Stimulated activated CD8-positive, alpha-beta memory T cell treated with anti-CD3 and anti-CD28 coated beads, Interleukin-7, amount 100 ng/mL, for 48 hours (primary cell): Measurements from ENCODE around the gene TBC1D4.
"Not testable (repeated sequence)": the region's sequence is repeated elsewhere in the genome, so short reads cannot be mapped to it uniquely, and the experiment has no call there.

ENCODE experiments used
- DNase-seq, 2 donors: peaks; one replicate each; pipeline ENCODE4 v3.0.0-alpha.2; 2020; ENCODE audit warnings: low read depth in 1 of 2; ENCODE audit errors: extremely low read depth in 1 of 2

The TBC1D4 gene

DNA sequence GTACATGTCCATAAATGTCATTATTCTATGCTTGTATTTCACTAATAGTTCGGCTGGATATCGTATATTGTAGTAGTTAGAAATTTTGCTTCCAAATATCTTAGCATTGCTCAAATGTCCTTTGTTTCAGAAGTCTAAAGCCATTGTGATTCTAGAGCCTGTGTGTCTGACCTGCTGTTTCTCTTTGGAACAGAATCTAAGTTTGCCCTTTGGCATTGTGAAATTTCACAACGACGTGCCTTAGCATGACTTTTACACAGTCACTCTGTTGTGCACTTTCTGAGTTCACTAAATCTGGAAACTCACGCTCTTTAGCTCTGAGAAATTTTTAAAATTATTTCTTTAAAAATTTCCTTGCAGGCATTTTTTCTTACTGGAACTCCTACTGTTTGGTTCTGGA, 152.2 kb downstream of the TBC1D4 start:
- DNase-seq: no peak

DNA sequence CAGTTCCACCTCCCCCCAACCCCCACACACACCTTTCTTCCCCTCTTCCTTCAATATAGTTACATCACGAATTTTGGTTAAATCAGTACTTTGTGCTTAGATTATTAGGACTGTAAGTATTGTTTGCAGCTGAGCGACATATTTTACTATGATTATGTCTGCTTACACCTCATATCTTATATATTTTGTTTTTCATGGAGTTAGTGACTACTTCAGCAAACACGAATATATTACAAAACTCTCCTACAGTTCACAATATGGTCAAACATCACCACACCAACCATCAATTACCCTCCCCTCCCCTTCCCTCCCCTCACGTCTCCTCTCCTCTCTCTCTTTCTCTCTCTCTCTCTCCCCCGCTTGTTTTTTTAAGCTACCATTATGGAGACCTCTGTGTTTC, 152.9 kb downstream of the TBC1D4 start:
- DNase-seq: no peak

DNA sequence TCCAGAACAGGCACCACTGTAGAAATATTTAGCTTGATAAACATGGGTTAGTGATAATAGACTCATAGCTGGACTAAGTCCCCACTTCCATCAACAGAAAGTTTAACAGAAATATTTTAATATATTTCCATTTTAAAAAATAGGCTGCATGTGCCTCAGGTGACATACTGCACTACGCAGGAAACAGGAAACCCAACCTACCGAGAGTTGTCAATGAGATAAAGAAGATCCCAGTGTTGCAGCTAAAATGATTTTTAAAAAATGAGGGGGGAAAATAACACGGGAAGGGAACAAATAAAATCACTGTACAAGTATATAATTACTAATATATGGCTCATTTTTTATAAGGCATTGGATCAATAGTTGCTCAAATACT, 154.8 kb downstream of the TBC1D4 start:
- DNase-seq: no peak

DNA sequence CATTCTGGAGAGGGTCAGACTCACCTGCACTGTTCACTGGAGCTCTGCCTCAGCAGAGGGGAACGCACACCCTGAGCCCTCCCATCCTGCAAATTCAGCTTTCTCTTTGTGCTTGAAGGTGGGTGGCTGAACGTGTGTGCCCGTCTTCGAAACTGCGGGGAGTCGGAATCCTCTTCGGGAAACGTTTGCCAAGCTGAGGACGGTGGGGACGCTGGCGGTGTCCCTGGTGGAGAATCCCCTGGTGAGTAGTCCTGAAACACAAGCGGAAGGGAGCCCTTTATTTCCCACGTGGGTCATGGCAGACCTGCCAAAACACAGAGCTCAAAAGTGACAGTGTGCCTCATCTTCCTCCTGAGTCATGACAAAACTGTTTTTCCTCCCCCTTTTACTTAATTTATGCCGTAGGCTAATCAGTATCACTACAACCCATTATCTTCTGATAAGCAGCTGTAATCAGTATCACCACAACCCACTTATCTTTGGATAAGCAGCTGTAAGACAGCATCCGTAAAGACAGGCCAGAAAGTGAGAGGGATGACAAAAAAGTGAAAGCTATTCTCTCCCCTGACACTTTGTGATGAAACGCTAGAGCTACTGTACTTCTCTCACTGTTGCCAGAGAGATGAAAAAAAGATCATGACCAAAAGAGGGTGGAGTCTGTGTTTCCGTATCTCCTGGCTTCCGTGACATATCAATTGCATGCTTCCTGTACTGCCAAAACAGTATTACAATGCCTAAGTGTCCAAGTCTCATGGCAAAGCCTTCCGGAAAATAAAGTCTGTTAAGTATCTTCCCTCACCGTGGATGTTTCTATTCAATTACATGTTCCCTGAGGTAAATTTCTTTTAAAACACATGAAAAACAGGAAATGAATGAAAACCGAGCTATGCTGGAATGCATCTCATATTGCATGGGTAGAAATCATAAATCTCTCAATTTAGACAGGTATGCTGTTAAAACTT, 155.5 kb downstream of the TBC1D4 start:
- DNase-seq: peak; percentile 23 to 51

DNA sequence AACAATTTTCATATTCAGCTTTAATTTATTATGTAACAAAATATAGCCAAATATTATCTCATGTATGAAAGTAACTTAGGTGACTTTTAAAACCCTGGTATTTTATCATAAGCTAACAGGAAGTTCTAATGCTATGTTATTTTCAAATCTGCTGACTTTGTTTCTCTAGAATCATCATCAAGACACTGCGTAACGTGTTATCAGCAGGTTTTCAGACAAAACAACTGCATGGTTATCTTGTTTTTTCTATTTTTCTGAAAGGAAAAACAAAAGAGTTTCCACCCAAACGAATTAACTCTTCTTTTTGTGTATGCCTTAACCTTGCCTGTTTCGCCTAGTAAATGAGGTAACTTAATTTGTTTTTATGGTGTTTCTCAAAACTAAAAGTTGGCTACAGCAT, 156.3 kb downstream of the TBC1D4 start:
- no peak for DNase-seq

DNA sequence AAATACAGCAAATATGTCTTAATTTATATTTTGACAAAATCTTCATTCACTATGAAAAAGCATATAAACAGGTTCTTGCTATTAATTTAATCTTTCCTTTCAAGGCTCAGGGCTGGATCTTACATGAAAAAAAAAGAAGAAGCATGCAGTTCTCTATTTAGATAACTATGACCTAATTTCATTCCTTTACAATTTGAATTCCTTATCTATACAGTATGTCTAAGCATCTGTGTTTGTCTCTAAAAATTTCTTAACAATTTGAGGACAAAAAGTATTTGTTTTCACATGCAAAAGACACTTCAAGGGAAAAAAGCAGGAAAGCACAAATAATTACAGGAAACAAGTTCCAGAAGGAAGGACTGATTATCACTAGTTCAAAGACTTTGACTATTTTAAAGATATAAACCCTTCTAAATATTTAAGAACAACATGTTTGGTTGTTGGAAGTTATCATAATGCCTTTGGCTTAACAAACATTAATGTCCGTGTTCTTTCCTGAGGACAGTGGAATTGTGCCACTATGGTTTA, 157.5 kb downstream of the TBC1D4 start:
- DNase-seq: no peak

DNA sequence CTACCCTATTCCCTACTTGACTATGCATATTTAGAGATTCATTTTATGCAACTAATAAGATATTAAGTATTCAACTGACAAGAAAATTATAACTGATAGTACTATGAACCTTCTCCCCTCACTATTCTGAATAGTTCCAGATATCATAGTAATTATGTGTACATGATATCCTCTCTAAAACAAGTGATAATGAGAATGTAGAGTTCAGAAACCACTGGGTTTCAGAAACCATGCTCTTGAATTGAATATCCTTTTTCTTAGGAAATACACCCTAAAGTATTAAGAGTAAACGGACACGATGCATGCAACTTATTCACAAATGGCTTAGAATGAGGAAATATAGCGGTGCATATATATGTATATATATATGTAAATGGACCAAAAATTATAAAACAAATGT, 160.9 kb downstream of the TBC1D4 start:
- DNase-seq: no peak

DNA sequence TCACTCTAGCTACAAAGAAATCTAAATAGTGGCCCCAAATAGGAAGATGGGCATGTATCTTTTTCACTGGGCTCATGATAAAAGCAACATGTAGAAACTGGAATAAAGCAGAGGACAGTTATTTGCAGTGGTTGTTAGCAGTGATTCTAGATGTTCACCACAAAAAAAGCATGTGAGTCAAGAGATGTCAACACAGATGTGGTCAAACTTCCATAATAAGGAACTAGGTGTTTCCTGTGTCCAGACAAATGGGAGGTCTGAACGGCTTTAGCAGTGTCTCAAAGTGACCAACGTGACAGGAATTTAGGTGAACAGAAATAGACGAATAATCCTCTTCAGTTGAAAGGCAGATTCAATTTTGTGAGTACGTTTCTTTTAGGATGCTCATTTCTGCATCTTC, 162.7 kb downstream of the TBC1D4 start:
- no peak for DNase-seq

DNA sequence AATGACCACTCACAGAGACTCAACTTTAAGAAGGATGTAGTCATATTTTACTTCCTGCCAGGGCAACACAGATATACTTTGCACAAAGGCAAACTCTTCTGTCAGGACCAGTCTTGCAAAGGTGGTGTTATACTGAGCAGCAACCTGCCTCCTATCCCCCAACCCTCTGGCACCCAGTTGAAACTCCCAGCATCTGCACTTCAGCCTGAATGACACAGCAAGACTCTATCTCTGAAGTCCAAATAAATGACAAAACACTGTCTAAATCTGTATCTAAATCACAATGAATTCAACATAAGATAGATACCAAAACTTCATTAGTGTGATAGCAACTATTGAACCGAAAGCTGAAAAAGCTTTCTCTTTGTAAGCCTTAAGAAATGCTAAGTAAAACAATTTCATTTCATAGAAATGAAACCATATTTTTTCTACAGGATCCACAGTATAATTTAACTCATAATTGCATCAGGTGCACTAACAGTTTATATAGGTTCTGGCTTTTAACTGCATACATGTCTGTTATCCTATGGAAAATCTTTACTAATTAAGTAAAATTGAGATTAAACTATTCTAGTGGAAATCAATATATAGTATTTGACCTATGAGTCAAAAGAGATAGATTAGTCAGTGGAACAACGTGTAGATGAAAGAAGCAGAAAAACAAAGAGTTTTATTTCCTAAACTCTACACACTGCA, 163.7 kb downstream of the TBC1D4 start:
- no peak for DNase-seq

DNA sequence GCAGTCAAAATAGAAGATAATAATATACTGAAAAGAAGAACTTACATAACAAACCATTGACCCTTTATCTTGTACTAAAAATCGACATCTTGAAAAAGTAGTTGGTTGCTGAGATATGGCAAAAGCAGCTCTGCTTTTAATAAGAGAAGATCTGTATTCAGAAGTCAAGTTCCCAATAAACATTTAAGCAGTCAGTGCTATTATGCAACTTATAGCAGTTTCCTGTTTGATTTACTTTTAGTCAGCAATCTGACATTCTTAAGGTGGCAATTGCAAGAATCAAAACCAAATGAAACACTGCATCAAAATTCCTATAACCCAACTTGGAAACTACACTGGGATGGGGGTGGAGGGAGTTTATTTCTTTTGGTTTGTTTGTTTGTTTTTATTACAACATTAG, 165.5 kb downstream of the TBC1D4 start:
- no peak for DNase-seq

DNA sequence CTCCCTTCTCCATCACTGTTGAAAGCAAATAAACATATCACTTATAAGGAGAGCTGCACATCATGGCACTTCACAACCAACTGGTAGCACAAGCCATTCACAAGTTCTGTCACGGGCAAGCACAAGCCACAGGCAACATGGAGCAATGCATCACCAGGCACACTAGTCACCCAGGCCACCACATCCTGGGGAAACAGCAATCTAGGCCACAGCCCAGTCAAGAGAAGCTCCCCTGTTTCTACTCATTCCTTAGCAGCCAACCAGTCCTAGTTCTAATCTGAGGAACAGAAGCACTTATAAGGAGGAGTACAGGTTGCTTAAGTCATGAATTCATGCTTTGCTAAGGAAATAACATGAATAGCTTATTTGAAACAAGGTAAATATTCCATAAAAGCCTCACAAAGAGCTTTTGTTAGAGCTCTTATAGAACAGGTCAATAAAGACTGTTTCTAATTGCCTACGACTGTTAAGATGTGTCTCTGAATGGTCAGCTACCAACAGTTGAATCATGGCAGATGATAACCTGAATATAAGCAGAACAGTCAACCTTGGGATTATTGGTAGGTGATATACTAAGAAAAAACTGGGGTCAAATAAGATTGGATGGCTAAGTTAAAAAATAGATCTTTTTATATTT, 169.0 kb downstream of the TBC1D4 start:
- DNase-seq: peak; percentile 46 to 57

DNA sequence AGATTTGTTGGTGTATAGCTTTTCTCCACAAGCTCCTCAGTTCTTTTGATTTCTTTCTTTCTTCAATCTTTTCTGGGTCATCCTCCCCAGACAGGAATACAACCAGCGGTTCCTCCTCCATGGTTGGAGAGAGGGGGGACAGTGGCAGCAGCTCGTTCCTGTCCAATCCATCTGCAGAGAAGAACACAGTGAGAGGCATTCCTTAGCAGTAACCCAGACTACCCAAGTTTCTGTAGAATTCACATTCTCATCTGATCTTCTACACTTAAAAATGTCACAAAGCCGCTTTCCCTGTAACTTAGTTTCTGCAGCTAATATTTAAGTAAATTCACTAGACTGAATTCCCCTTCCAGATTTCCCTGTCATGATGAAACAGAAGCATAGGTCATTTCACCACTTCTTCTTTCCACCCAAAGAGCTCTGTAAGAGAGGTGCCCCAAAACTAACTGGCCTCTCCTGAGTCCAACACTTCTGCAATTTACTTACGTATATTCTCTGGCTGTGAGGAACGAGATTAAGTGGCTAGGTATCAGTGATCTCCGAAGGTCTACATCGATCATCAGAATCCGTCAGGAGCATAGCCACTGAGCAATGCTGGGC, 171.9 kb downstream of the TBC1D4 start:
- no peak for DNase-seq

DNA sequence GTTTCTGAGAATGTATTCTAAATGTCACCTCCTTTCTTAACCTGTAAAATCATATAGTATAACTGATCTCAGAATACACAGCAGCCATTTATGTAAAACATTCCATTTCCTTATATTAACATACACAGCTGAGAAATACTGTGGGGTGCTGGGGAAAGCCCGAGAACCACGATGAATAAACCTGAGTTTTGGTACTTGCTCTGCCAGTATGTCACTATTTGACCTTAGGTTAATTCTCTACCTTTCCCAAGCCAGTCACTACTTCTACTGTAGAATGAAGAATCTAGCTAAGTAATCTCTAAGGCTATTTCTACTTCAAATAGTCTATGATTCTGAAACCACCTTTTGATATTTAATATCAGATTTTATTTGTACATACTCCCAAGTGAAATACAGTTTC, 173.7 kb downstream of the TBC1D4 start:
- DNase-seq: peak; percentile 20 to 31

DNA sequence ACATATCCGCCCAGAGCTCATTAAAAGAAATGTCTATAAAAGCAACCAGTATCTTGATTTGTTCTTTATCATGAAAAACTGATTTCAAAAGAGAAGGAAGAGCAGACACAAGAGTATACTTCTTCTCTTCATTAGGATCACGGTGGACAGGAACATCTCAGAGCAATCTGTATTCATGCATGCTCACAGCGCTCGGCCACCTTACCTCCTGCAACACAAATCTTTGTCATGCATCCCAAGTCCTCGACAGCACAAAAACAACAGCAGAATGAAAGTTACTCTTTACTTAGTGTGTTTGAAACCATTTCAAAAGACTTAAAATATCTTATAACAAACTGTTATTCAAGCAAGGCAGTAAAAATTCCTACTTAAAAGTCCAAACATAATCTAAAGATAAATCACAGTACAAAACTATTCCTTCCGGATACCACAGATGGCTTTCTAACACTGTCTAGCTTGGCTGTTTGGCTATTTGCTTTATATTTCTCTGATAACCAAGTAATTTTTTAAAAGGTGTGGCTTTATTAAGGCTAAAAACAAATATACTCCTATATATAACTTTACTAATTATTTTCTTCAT, 174.5 kb downstream of the TBC1D4 start:
- DNase-seq: no peak

DNA sequence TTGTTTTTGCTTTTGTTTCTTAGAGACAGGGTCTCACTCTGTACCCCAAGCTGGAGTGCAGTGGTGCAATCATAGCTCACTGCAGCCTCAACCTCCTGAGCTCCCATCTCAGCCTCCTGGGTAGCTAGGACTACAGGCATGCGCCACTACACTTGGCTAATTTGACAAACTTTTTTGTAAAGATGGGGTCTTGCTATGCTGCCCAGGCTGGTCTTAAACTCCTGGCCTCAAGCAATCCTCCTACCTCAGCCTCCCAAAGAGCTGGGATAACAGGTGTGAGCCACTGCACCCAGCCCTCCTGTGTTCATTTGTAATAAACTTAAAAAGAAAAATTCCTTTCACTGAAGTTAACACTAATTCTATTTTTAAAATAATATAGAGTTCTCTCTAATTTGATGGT, 175.0 kb downstream of the TBC1D4 start:
- not testable (repeated sequence) for DNase-seq

DNA sequence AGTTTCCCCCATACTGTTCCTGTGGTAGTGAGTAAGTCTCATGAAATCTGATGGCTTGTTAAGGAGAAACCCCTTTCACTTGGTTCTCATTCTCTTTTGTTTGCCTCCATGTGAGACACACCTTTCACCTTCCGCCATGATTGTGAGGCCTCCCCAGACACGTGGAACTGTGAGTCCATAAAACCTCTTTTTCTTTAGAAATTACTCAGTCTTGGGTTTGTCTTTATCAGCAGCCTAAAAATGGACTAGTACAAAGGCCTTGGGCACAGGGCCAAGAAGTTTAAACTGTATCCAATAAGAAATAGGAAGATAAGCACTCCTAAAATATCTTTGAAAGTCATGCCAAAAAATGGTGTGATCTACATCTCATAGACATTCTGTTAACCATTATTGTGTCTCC, 176.9 kb downstream of the TBC1D4 start:
- no peak for DNase-seq

DNA sequence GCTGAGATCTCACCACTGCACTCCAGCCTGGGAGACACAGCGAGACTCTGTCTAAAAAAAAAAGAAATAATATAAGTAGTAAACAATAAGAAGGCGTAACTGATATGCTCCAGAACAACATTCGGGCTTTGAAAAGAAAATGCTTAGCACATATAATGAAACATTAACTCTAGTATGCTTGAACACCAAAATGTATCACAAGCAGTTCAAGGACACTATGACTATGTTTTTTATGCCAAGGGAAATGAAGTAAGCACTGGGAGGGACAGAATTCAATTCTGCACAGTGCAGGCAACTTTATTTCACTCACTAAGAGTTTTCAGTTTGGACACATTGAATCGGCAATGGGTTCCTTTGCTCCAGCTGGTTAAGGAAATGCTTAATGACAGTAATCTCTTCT, 178.7 kb downstream of the TBC1D4 start:
- DNase-seq: no peak

DNA sequence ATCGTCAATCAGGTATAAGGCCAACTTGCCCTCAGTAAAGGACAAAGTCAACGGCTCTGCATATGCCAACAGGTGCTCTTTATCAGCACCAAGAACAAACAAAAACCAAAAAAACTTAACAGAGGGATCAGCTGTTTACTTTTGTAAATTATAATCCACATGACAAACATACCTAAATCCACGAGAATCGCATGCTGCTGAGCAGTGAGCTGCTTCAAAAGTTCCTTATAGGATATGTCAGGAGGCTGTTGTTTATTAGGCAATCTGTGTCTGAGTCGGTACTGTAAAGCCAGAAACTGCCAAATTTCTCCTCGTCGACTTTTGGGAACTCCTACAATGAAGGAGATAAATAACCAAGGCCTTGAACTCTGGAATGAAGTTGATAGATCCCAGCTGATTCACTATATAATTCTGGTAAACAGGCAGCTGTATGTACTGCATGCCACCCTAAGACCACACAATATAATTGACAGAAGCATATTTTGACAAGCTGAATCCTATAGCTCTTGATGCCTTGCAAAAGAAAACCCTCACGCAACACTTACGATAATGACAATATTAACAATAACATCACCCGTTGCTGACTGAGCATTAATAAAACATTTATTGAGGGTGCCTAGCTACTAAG, 179.8 kb downstream of the TBC1D4 start:
- no peak for DNase-seq

DNA sequence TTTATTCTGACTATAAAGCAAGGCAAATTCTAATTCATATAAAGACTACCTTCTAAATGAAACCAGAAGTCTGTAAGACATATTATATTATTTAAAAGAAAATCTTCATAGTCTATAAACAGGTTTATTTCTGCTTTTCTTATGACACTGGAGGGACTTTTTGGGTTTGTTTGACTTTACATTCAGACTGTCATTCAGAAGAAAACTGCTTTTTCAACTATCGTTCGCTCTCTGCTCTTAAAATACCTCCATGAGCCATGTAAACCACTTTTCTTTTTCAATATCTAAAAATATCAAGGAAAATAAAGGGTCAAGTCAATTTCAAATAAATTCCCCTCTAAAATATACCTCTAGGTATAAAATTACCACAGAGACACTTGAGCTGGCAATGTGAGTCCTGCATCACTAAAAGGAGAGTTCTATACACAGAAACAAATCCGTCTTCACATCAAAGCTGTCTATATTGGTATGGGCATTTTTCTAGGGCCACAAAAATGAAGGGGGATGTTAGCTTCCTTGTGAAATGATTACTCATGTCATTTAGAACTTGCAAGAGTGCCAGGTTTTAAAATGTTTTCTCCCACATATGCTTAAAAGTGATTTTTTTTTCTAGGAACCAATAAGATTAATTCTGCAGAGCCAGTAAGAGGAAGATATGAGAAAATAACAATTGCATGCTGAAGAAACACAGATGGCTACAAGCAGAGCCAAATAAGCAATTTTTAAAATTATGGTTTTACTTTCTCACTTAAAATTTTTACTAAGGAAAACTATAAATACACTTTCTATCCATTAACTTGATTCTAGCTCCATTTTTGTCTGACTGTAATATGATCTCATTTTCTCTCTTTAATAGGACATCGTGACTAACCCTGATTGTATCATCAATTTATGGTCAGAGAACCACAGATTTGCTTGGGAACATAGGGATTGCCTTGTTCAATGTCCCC, 181.8 kb downstream of the TBC1D4 start:
- DNase-seq: no peak
